Epithelial cell of proximal tubule (primary cell): ENCODE data around the gene RPRML. TPM values are rescaled to one million over a fixed set of nuclear protein-coding genes. Genes with fewer than 3 reads are reported as not detected.
"Not testable (repeated sequence)": the region's sequence is repeated elsewhere in the genome, so short reads cannot be mapped to it uniquely, and the experiment has no call there.

Experiments used
- DNase-seq: peaks from one replicate; pipeline ENCODE4 v3.0.0-alpha.2; 2011; ENCODE audit warnings: low read depth
- H3K4me3 ChIP-seq: 2 replicates; pipeline ENCODE4 v1.5.1; 2011; ENCODE audit warnings: low read depth, mild to moderate bottlenecking, low read length
- total RNA-seq: library from RNA; depleted of rRNA; stranded (reverse); fragments of >200 nt; gene quantifications from 2 replicates; pipeline ENCODE4 v1.2.3, GENCODE V29; 2015
- TF ChIP-seq, protein P1 (sequence below): conservative IDR thresholded peaks from 2 replicates; pipeline ENCODE4 v1.5.1; 2012; ENCODE audit warnings: low read depth, mild to moderate bottlenecking, low read length

The RPRML gene
- total RNA-seq, 1 donor from 2014 or later = not detected

DNA sequence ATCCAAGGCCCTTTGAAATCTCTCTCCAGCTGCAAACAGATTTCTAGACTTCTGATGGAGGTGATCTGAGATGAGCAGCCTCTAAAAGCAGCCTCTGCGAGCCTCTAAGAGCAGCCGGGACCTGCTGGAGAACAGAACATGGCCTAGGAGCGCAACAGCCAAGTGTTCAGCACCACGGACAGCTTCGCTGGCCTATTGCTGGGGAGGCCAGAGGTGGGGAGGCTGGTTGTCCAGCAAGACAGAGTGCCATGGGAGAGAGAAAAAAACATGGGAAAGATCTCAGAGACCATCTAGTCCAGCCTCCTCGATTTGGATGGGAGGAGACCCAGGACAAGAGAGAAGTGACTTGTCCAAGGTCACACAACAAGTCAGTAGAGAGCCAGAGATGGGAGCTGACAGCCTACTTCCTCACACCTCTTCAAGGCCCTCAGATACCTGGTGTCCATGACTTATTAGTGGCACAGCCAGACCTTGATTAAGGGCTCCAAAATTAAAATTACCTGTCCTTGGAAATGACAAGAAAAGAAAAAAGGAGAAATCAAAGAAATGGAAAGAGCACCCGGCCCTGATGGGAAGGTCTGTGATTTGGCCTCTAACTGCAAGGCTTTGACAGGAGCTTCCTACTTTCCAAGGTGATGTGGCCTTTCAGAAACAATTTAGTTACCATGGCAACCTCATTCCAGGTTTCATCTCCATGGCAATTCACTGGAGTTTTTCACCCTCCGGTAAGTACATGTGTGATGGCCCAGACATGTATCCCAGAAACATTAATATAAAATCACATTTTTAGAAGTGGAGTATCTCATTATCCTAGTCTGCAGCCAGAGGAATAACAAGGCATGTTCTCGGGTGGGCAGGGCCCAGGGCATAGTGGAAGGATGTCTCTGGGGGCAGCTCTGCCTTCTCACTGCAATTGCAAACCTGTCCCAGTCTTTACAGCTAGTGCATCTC lies 14.5 kb downstream of the RPRML start:
- TF ChIP-seq, protein P1, sequence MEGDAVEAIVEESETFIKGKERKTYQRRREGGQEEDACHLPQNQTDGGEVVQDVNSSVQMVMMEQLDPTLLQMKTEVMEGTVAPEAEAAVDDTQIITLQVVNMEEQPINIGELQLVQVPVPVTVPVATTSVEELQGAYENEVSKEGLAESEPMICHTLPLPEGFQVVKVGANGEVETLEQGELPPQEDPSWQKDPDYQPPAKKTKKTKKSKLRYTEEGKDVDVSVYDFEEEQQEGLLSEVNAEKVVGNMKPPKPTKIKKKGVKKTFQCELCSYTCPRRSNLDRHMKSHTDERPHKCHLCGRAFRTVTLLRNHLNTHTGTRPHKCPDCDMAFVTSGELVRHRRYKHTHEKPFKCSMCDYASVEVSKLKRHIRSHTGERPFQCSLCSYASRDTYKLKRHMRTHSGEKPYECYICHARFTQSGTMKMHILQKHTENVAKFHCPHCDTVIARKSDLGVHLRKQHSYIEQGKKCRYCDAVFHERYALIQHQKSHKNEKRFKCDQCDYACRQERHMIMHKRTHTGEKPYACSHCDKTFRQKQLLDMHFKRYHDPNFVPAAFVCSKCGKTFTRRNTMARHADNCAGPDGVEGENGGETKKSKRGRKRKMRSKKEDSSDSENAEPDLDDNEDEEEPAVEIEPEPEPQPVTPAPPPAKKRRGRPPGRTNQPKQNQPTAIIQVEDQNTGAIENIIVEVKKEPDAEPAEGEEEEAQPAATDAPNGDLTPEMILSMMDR = no peak
- no peak overlapping the region for H3K4me3 ChIP-seq
- DNase-seq = no peak

- H3K4me3 ChIP-seq = no peak overlapping the region
- TF ChIP-seq, protein P1 = no peak
- no peak for DNase-seq
These were observed 15.5 kb downstream of the RPRML start for GRCh38 chr17:46963571-46963970.

DNA sequence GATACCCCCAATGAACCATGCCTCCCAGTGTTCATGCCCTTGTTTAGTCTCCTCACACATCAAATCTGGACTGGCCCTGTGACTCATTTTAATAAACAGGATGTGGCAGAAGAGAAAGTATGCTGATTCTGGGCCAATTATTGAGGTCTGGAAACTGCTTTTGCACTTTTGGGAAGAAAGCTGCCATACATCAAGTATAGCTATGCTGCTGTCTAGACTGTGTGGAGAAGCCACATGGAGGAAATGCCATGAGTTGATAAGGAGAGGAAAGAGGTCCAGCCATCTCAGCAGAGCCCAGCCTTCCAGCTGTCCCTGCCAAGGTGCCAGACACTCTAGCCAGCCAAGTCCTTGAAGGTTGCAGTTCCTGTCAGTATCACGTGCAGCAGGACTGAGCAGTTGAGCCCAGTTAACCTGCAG lies 16.7 kb downstream of the RPRML start:
- TF ChIP-seq, protein P1 = no peak
- DNase-seq = no peak
- H3K4me3 ChIP-seq = no peak overlapping the region

GRCh38 chr17:46960152-46960551 lies 18.9 kb downstream of the RPRML start:
- TF ChIP-seq, protein P1 = no peak
- no peak for DNase-seq
- H3K4me3 ChIP-seq = no peak overlapping the region

DNA sequence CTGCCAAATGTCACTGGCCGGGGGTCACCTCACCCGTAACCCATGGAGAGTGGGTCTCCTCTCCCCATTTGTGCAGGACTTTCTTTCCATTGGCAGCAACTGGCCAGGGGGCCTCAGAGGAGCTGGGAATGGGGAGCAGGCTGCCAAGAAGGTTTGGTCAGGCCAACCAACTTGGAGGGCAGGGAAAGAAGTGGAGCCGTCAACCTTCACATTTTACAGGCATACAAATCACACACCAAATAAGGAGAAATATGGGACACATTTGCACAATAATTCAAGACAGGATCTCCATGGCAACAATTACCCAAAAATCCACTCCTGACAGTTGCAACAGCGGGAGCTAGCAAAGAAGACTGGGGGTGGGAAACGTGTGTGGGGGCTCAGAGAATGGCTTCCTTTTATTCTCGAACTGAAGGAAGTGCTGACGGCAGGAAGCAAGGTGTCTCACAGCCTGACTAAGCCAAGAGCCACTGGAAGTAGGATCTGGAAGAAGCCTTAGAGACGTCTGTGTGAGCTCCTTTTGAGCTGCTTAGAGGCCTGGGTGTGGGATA lies 20.9 kb downstream of the RPRML start:
- H3K4me3 ChIP-seq = no peak overlapping the region
- TF ChIP-seq, protein P1 = no peak
- DNase-seq = no peak

- not testable (repeated sequence) for DNase-seq, H3K4me3 ChIP-seq
These were observed 25.9 kb downstream of the RPRML start for GRCh38 chr17:46953191-46953590.

DNA sequence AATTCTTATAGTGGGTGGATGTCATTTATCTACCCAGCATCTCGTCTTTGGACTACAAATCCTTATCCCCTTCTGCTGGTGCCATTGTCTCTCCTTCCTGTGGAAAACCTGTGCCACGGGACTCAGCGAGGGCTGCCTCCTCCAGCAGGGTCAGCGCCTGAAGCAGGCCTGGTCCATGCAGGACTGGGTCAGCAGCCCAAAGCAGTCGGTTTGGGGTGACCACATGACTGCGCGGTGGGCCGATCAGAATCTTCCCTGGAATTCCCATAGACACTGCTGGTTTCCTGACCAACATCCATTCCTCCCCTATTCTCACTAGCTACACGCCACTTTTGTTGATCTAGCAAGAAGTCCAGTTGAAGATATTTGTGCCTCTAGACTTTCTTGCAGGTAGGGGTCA lies 26.9 kb downstream of the RPRML start:
- TF ChIP-seq, protein P1 = no peak

More for the DNA sequence above, 26.9 kb downstream of the RPRML start:
- no peak for DNase-seq
- no peak overlapping the region for H3K4me3 ChIP-seq
